Neural cell (in vitro differentiated cells): Measurements from ENCODE around the gene CEBPB. TPM values are rescaled to one million over a fixed set of nuclear protein-coding genes. Genes with fewer than 3 reads are reported as not detected.

Experiments
- H2AFZ ChIP-seq: fragments of 200-600, 300-800 bp; sonication (generic), shearing (Covaris generic); 2 replicates; pipeline ENCODE4 v1.6.0; 2014; ENCODE audit warnings: low read depth, mild to moderate bottlenecking, antibody characterized with exemption, low read length, moderate library complexity
- H3F3A ChIP-seq: fragments of 200-600 bp; shearing (Covaris generic); 2 replicates; pipeline ENCODE4 v1.6.1; 2016; ENCODE audit warnings: mild to moderate bottlenecking, moderate library complexity, mixed read lengths, antibody characterized with exemption, low read length; ENCODE audit not compliant: insufficient read depth, poor library complexity, severe bottlenecking
- H3K27ac ChIP-seq: fragments of 200-600, 300-800 bp; sonication (generic), shearing (Covaris generic); 2 replicates; pipeline ENCODE4 v1.5.1; 2014; ENCODE audit warnings: mild to moderate bottlenecking, low read length, moderate library complexity
- H3K27me3 ChIP-seq: fragments of 300-800, 200-600 bp; sonication (generic), shearing (Covaris generic); 2 replicates; pipeline ENCODE4 v1.6.0; 2014; ENCODE audit warnings: mild to moderate bottlenecking, low read depth, low read length, moderate library complexity; ENCODE audit not compliant: insufficient read depth
- H3K36me3 ChIP-seq: fragments of 300-800, 200-600 bp; sonication (generic), shearing (Covaris generic); 2 replicates; pipeline ENCODE4 v1.5.1; 2014; ENCODE audit warnings: mild to moderate bottlenecking, antibody characterized with exemption, low read length, moderate library complexity; ENCODE audit not compliant: insufficient read depth
- H3K4me2 ChIP-seq: fragments of 300-800, 200-600 bp; sonication (generic), shearing (Covaris generic); 2 replicates; pipeline ENCODE4 v1.6.0; 2014; ENCODE audit warnings: mild to moderate bottlenecking, low read length
- H3K4me3 ChIP-seq: fragments of 300-800, 200-600 bp; sonication (generic), shearing (Covaris generic); 2 replicates; pipeline ENCODE4 v1.5.1; 2014; ENCODE audit warnings: mild to moderate bottlenecking, low read length, moderate library complexity
- H3K79me2 ChIP-seq: fragments of 200-600 bp; shearing (Covaris generic); replicated peaks from 2 replicates; pipeline ENCODE4 v1.6.0; 2014; ENCODE audit warnings: mild to moderate bottlenecking, low read length, moderate library complexity; ENCODE audit not compliant: insufficient read depth
- H3K9ac ChIP-seq: fragments of 300-800, 200-600 bp; sonication (generic), shearing (Covaris generic); 2 replicates; pipeline ENCODE4 v1.6.1; 2016; ENCODE audit warnings: mild to moderate bottlenecking, low read length, mixed read lengths
- H3K9me2 ChIP-seq: fragments of 200-600 bp; shearing (Covaris generic); 2 replicates; pipeline ENCODE4 v1.6.1; 2016; ENCODE audit warnings: mild to moderate bottlenecking, low read length, mixed read lengths; ENCODE audit not compliant: insufficient read depth
- H3K9me3 ChIP-seq: fragments of 200-600, 300-800 bp; sonication (generic), shearing (Covaris generic); 2 replicates; pipeline ENCODE4 v1.6.1; 2016; ENCODE audit warnings: mild to moderate bottlenecking, mixed run types, low read length, moderate library complexity, mixed read lengths
- H4K20me1 ChIP-seq: fragments of 200-600 bp; shearing (Covaris generic); 2 replicates; pipeline ENCODE4 v1.6.1; 2016; ENCODE audit warnings: mild to moderate bottlenecking, mixed run types; ENCODE audit not compliant: insufficient read depth
- CTCF ChIP-seq: fragments of 450-650 bp; IDR thresholded peaks from 2 replicates; pipeline ENCODE4 v1.5.1; 2014; ENCODE audit warnings: antibody characterized with exemption, mild to moderate bottlenecking, moderate library complexity; ENCODE audit not compliant: poor library complexity, severe bottlenecking
- EP300 ChIP-seq: fragments of 450-650 bp; conservative IDR thresholded peaks from 2 replicates; pipeline ENCODE4 v1.6.1; 2014; ENCODE audit warnings: antibody characterized with exemption, mild to moderate bottlenecking, moderate library complexity; ENCODE audit not compliant: poor library complexity, severe bottlenecking
- EZH2 ChIP-seq: fragments of 200-600, 300-800 bp; shearing (Covaris generic), sonication (generic); IDR thresholded peaks from 2 replicates; pipeline ENCODE4 v1.6.1; 2014; ENCODE audit warnings: antibody characterized with exemption, low read length, borderline replicate concordance, mild to moderate bottlenecking; ENCODE audit not compliant: insufficient read depth, poor library complexity, severe bottlenecking
- MXI1 ChIP-seq: fragments of 450-650 bp; conservative IDR thresholded peaks from 2 replicates; pipeline ENCODE4 v1.6.1; 2014; ENCODE audit warnings: antibody characterized with exemption, mild to moderate bottlenecking; ENCODE audit not compliant: poor library complexity, severe bottlenecking
- POLR2AphosphoS5 ChIP-seq: IDR thresholded peaks from 2 replicates; pipeline ENCODE4 v1.6.1; 2012
- RAD21 ChIP-seq: fragments of 450-650 bp; conservative IDR thresholded peaks from 2 replicates; pipeline ENCODE4 v1.6.1; 2014; ENCODE audit warnings: antibody characterized with exemption, mild to moderate bottlenecking, moderate library complexity
- SMC3 ChIP-seq: fragments of 450-650 bp; conservative IDR thresholded peaks from 2 replicates; pipeline ENCODE4 v1.6.1; 2014; ENCODE audit warnings: antibody characterized with exemption, mild to moderate bottlenecking, moderate library complexity; ENCODE audit not compliant: poor library complexity
- TAF1 ChIP-seq: IDR thresholded peaks from 2 replicates; pipeline ENCODE4 v1.6.1; 2012; ENCODE audit warnings: low read depth
- polyA plus RNA-seq: library from polyadenylated mRNA; depleted of rRNA; stranded (reverse); fragments of >200 nt; gene quantifications from 2 replicates; pipeline ENCODE4 v1.2.3, GENCODE V29; 2014
- TF ChIP-seq, protein P1 (sequence below): IDR thresholded peaks from 2 replicates; pipeline ENCODE4 v1.6.1; 2012; ENCODE audit warnings: borderline replicate concordance

Gene CEBPB
- polyA plus RNA-seq, 1 donor from 2014 or later: 0.59 TPM

DNA sequence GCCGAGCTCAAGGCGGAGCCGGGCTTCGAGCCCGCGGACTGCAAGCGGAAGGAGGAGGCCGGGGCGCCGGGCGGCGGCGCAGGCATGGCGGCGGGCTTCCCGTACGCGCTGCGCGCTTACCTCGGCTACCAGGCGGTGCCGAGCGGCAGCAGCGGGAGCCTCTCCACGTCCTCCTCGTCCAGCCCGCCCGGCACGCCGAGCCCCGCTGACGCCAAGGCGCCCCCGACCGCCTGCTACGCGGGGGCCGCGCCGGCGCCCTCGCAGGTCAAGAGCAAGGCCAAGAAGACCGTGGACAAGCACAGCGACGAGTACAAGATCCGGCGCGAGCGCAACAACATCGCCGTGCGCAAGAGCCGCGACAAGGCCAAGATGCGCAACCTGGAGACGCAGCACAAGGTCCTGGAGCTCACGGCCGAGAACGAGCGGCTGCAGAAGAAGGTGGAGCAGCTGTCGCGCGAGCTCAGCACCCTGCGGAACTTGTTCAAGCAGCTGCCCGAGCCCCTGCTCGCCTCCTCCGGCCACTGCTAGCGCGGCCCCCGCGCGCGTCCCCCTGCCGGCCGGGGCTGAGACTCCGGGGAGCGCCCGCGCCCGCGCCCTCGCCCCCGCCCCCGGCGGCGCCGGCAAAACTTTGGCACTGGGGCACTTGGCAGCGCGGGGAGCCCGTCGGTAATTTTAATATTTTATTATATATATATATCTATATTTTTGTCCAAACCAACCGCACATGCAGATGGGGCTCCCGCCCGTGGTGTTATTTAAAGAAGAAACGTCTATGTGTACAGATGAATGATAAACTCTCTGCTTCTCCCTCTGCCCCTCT is 1.1 kb downstream of the CEBPB start:
- peaks cover 22% of the 10 kb centered on the region for H3K27me3 ChIP-seq
- no peaks in the 10 kb centered on the region for H3K36me3 ChIP-seq
- no peaks in the 10 kb centered on the region for H4K20me1 ChIP-seq
- H3K79me2 ChIP-seq: no peaks in the 10 kb centered on the region
- H3K9ac ChIP-seq: peak overlapping the region; percentile 58
- TF ChIP-seq MXI1 (peak; percentile 38), EZH2 (no peak), RAD21 (no peak), TAF1 (peak; percentile 31), EP300 (peak; percentile 15), CTCF (peak; percentile 60), SMC3 (no peak), POLR2AphosphoS5 (no peak)
- TF ChIP-seq, protein P1, sequence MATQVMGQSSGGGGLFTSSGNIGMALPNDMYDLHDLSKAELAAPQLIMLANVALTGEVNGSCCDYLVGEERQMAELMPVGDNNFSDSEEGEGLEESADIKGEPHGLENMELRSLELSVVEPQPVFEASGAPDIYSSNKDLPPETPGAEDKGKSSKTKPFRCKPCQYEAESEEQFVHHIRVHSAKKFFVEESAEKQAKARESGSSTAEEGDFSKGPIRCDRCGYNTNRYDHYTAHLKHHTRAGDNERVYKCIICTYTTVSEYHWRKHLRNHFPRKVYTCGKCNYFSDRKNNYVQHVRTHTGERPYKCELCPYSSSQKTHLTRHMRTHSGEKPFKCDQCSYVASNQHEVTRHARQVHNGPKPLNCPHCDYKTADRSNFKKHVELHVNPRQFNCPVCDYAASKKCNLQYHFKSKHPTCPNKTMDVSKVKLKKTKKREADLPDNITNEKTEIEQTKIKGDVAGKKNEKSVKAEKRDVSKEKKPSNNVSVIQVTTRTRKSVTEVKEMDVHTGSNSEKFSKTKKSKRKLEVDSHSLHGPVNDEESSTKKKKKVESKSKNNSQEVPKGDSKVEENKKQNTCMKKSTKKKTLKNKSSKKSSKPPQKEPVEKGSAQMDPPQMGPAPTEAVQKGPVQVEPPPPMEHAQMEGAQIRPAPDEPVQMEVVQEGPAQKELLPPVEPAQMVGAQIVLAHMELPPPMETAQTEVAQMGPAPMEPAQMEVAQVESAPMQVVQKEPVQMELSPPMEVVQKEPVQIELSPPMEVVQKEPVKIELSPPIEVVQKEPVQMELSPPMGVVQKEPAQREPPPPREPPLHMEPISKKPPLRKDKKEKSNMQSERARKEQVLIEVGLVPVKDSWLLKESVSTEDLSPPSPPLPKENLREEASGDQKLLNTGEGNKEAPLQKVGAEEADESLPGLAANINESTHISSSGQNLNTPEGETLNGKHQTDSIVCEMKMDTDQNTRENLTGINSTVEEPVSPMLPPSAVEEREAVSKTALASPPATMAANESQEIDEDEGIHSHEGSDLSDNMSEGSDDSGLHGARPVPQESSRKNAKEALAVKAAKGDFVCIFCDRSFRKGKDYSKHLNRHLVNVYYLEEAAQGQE: no peak
- peak overlapping the region; percentile 78 for H3K4me3 ChIP-seq
- H3F3A ChIP-seq: no peaks in the 10 kb centered on the region
- peak overlapping the region; percentile 33 for H2AFZ ChIP-seq
- peak overlapping the region; percentile 34 for H3K4me2 ChIP-seq
- no peaks in the 10 kb centered on the region for H3K9me2 ChIP-seq
- H3K9me3 ChIP-seq: no peaks in the 10 kb centered on the region
- H3K27ac ChIP-seq: no peak overlapping the region

DNA sequence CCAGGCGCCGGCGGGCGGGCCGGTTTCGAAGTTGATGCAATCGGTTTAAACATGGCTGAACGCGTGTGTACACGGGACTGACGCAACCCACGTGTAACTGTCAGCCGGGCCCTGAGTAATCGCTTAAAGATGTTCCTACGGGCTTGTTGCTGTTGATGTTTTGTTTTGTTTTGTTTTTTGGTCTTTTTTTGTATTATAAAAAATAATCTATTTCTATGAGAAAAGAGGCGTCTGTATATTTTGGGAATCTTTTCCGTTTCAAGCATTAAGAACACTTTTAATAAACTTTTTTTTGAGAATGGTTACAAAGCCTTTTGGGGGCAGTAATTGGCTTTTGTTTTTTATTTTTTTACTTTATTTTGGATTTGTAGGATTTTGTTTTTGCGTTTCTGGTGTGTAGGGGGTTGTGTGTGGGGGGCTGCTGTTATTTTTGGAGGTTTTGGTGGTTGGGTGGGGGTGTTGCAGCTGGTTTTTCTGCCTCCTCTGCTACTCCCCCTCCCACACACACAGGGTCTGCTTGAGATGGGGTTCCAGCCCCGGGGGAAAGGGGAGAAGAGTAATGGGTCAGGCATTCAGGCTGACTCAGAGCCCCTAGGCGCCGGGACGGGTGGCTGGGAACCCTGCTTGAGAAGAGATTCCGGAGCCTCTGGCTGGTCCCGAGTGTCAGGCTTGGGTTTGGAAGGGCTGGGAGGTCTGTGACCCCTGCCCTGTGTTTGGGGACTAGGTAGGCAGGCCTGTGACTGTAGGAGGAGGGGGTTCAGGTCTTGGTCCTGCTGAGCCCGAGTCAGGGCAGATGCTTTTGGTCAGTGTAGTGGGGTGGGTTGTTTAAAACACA is 2.0 kb downstream of the CEBPB start:
- H3K4me3 ChIP-seq: peak overlapping the region; percentile 78
- no peaks in the 10 kb centered on the region for H4K20me1 ChIP-seq
- no peaks in the 10 kb centered on the region for H3K79me2 ChIP-seq
- no peak overlapping the region for H2AFZ ChIP-seq
- no peak overlapping the region for H3K27ac ChIP-seq
- no peak overlapping the region for H3K9ac ChIP-seq
- H3K36me3 ChIP-seq: no peaks in the 10 kb centered on the region
- H3K27me3 ChIP-seq: peaks cover 22% of the 10 kb centered on the region
- TF ChIP-seq, protein P1: no peak
- peak; percentile 74 for TF ChIP-seq MXI1
- peak overlapping the region; percentile 34 for H3K4me2 ChIP-seq
- H3K9me3 ChIP-seq: no peaks in the 10 kb centered on the region
- no peaks in the 10 kb centered on the region for H3F3A ChIP-seq
- no peaks in the 10 kb centered on the region for H3K9me2 ChIP-seq
